ENCODE data around the gene CUBN. TPM values are rescaled to one million over a fixed set of nuclear protein-coding genes. Genes with fewer than 3 reads are reported as not detected.

The CUBN gene
- polyA plus RNA-seq (2014; cell fraction: cytosol; rRNA removed), result 0.02 TPM in 2 replicates
- 1.7 and 3.9 TPM in 2 replicates for polyA plus RNA-seq (2014; cell fraction: nucleus; rRNA removed)

- no peak for DNase-seq (ENCODE audit: low spot score)
These were observed at the start of gene CUBN for GRCh38 chr10:17129741-17130140. TSS of gene CUBN (minus strand) at chr10:17129811. CDS start at chr10:17129765, 46 bp downstream.

- DNase-seq (ENCODE audit: low spot score), result no peak
These were observed 49.4 kb upstream of the CUBN start for GRCh38 chr10:17179002-17179401.

GRCh38 chr10:17178006-17178405 lies 48.4 kb upstream of the CUBN start:
- DNase-seq (ENCODE audit: low spot score), result no peak

GRCh38 chr10:17177014-17177413 lies 47.4 kb upstream of the CUBN start:
- no peak for DNase-seq (ENCODE audit: low spot score)

- DNase-seq (ENCODE audit: low spot score), result no peak
These were observed 46.5 kb upstream of the CUBN start for GRCh38 chr10:17176091-17176490.

GRCh38 chr10:17175551-17175950 lies 45.9 kb upstream of the CUBN start:
- DNase-seq (ENCODE audit: low spot score), result no peak

- no peak for DNase-seq (ENCODE audit: low spot score)
These were observed 45.0 kb upstream of the CUBN start for GRCh38 chr10:17174626-17175025.

- DNase-seq (ENCODE audit: low spot score), result no peak
These were observed 41.6 kb upstream of the CUBN start for GRCh38 chr10:17171141-17171641.

GRCh38 chr10:17169803-17170202 lies 40.2 kb upstream of the CUBN start:
- no peak for DNase-seq (ENCODE audit: low spot score)

- DNase-seq (ENCODE audit: low spot score), result no peak
These were observed 37.1 kb upstream of the CUBN start for GRCh38 chr10:17166699-17167098.

- DNase-seq (ENCODE audit: low spot score), result no peak
These were observed 33.2 kb upstream of the CUBN start for GRCh38 chr10:17162828-17163227.

GRCh38 chr10:17161775-17162174 lies 32.2 kb upstream of the CUBN start:
- no peak for DNase-seq (ENCODE audit: low spot score)

- DNase-seq (ENCODE audit: low spot score), result no peak
These were observed 27.4 kb upstream of the CUBN start for GRCh38 chr10:17157024-17157423.

- no peak for DNase-seq (ENCODE audit: low spot score)
These were observed 26.2 kb upstream of the CUBN start for GRCh38 chr10:17155826-17156225.

GRCh38 chr10:17154116-17154515 lies 24.5 kb upstream of the CUBN start:
- no peak for DNase-seq (ENCODE audit: low spot score)

GRCh38 chr10:17153321-17153720 lies 23.7 kb upstream of the CUBN start:
- no peak for DNase-seq (ENCODE audit: low spot score)

- no peak for DNase-seq (ENCODE audit: low spot score)
These were observed 22.1 kb upstream of the CUBN start for GRCh38 chr10:17151716-17152115.

- DNase-seq (ENCODE audit: low spot score), result no peak
These were observed 18.4 kb upstream of the CUBN start for GRCh38 chr10:17147884-17148489.

- DNase-seq (ENCODE audit: low spot score), result no peak
These were observed 17.3 kb upstream of the CUBN start for GRCh38 chr10:17146892-17147291.

GRCh38 chr10:17145239-17145638 lies 15.6 kb upstream of the CUBN start:
- DNase-seq (ENCODE audit: low spot score), result no peak

- DNase-seq (ENCODE audit: low spot score), result no peak
These were observed 15.1 kb upstream of the CUBN start for GRCh38 chr10:17144757-17145156.

GRCh38 chr10:17144032-17144431 lies 14.4 kb upstream of the CUBN start:
- no peak for DNase-seq (ENCODE audit: low spot score)

- DNase-seq (ENCODE audit: low spot score), result no peak
These were observed 13.6 kb upstream of the CUBN start for GRCh38 chr10:17143055-17143690.
